Right lobe of liver (tissue), 4 donors: Measurements from ENCODE around the gene BLVRB.
"Not testable (repeated sequence)": the region's sequence is repeated elsewhere in the genome, so short reads cannot be mapped to it uniquely, and the experiment has no call there.

Experiments
- POLR2A ChIP-seq: fragments of 450-650 bp; IDR thresholded peaks from one replicate; pipeline ENCODE4 v1.6.1; 2017; ENCODE audit warnings: antibody characterized with exemption, mild to moderate bottlenecking
- TF ChIP-seq, protein P1 (sequence below), 4 donors: fragments of 200-600 bp in 3 of 4; fragments of 450-650 bp in 1 of 4; IDR thresholded peaks; one replicate each; pipeline versions ENCODE4 v1.5.1 to v1.8.0; 2016 to 2022; ENCODE audit warnings: antibody characterized with exemption in 4 of 4, mild to moderate bottlenecking in 2 of 4
- donor health status: DM: no; HTN: no; CAD: no.
- donor health status: DM: no; HTN: no; CAD: no.
- donor health status: DM: no; HTN: yes; CAD: no.

DNA sequence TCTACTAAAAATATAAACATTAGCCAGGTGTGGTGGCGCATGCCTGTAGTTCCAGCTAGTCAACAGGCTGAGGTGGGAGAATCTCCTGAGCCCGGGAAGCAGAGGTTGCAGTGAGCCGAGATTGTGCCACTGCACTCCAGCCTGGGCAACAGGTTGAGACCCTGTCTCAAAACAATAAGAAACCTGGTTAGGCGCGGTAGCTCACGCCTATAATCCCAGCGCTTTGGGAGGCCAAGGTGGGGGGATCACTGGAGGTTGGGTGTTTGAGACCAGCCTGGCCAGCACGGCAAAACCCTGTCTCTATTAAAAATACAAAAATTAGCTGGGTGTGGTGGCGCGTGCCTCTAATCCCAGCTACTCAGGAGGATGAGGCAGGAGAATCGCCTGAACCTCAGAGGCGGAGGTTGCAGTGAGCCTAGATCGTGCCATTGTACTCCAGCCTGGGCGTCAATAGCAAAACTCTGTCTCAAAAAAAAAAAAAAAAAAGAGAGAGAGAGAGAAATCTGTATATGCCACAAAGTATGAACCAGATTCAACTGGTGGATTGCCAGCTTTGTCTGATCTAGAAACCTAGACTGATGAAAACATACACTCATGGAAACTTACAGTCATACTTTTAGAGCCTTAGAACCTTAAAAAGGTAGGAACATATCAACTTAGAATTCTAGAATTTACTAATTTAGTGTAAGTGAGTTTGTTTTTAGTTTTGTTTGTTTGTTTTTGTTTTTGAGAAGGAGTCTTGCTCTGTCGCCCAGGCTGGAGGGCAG lies 10.5 kb upstream of the BLVRB start:
- TF ChIP-seq, protein P1, sequence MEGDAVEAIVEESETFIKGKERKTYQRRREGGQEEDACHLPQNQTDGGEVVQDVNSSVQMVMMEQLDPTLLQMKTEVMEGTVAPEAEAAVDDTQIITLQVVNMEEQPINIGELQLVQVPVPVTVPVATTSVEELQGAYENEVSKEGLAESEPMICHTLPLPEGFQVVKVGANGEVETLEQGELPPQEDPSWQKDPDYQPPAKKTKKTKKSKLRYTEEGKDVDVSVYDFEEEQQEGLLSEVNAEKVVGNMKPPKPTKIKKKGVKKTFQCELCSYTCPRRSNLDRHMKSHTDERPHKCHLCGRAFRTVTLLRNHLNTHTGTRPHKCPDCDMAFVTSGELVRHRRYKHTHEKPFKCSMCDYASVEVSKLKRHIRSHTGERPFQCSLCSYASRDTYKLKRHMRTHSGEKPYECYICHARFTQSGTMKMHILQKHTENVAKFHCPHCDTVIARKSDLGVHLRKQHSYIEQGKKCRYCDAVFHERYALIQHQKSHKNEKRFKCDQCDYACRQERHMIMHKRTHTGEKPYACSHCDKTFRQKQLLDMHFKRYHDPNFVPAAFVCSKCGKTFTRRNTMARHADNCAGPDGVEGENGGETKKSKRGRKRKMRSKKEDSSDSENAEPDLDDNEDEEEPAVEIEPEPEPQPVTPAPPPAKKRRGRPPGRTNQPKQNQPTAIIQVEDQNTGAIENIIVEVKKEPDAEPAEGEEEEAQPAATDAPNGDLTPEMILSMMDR (IDR thresholded peaks at IDR 0.05): not testable (repeated sequence)
- not testable (repeated sequence) for TF ChIP-seq POLR2A
